IMR-90 (cell line): ENCODE measurements around the gene DIRAS2. TPM values are rescaled to one million over a fixed set of nuclear protein-coding genes. Genes with fewer than 3 reads are reported as not detected.

Source experiments
- ATAC-seq: fragments of 200-7000 bp; cut with Tn5 transposase; 2 replicates; pipeline ENCODE4 v1.9.1; 2020; ENCODE audit warnings: low read depth, mild to moderate bottlenecking, moderate library complexity
- BruUV-seq: library from RNA; stranded (reverse); fragments of 400-500 nt; replicated peaks from 2 replicates; lab custom pipeline; 2021; lab: Mats Ljungman, UMichigan
- CTCF ChIA-PET: fragments of 300-600 bp; formaldehyde crosslinking; extraction: SDS; loops from one replicate; lab custom pipeline; 2021; ENCODE audit warnings: antibody characterized with exemption; lab: Yijun Ruan, JAX
- POLR2A ChIA-PET: fragments of 300-600 bp; sonication (Branson Sonifier 250); formaldehyde crosslinking; loops from one replicate; lab custom pipeline; 2022; ENCODE audit warnings: antibody characterized with exemption; ENCODE audit not compliant: unreplicated experiment; lab: Charles Lee
- DNase-seq: peaks from one replicate; pipeline ENCODE4 v3.0.0; 2013
- H2AFZ ChIP-seq: replicated peaks from 2 replicates; pipeline ENCODE3; 2013; ENCODE audit warnings: low read length, mild to moderate bottlenecking; ENCODE audit not compliant: poor library complexity
- H2AK5ac ChIP-seq: 2 replicates; pipeline ENCODE4 v1.6.1; 2013; ENCODE audit warnings: low read depth, low read length, inconsistent platforms
- H2AK9ac ChIP-seq: replicated peaks from 2 replicates; pipeline ENCODE3; 2013; ENCODE audit warnings: mild to moderate bottlenecking, low read depth, low read length, moderate library complexity; ENCODE audit not compliant: poor library complexity
- H2BK120ac ChIP-seq: 2 replicates; pipeline ENCODE4 v1.6.1; 2013; ENCODE audit warnings: low read depth, low read length, inconsistent platforms
- H2BK15ac ChIP-seq: 3 replicates; pipeline ENCODE4 v1.6.1; 2013; ENCODE audit warnings: low read depth, low read length, inconsistent platforms
- H2BK20ac ChIP-seq: 2 replicates; pipeline ENCODE4 v1.6.1; 2013; ENCODE audit warnings: low read depth, mild to moderate bottlenecking, inconsistent platforms, low read length, moderate library complexity
- H2BK5ac ChIP-seq: 2 replicates; pipeline ENCODE4 v1.6.1; 2013; ENCODE audit warnings: mild to moderate bottlenecking, low read depth, low read length, inconsistent platforms; ENCODE audit not compliant: poor library complexity, severe bottlenecking
- H3K14ac ChIP-seq: replicated peaks from 2 replicates; pipeline ENCODE4 v1.6.1; 2013; ENCODE audit warnings: low read depth, low read length, inconsistent platforms
- H3K18ac ChIP-seq: 2 replicates; pipeline ENCODE4 v1.6.1; 2013; ENCODE audit warnings: low read depth, low read length, control low read depth
- H3K23ac ChIP-seq: 2 replicates; pipeline ENCODE4 v1.6.1; 2013; ENCODE audit warnings: low read depth, low read length, inconsistent platforms
- H3K27ac ChIP-seq: 2 replicates; pipeline ENCODE4 v1.5.1; 2013; ENCODE audit warnings: mild to moderate bottlenecking, control low read depth, low read length; ENCODE audit not compliant: insufficient read depth
- H3K27me3 ChIP-seq: 2 replicates; pipeline ENCODE4 v1.6.1; 2013; ENCODE audit warnings: low read length; ENCODE audit not compliant: control insufficient read depth, insufficient read depth
- H3K36me3 ChIP-seq: 2 replicates; pipeline ENCODE4 v1.6.1; 2013; ENCODE audit warnings: low read length, mixed read lengths; ENCODE audit not compliant: control insufficient read depth, insufficient read depth
- H3K4ac ChIP-seq: 2 replicates; pipeline ENCODE4 v1.6.1; 2013; ENCODE audit warnings: low read depth, low read length, inconsistent platforms
- H3K4me1 ChIP-seq: 2 replicates; pipeline ENCODE4 v1.6.1; 2013; ENCODE audit warnings: low read length, mixed read lengths; ENCODE audit not compliant: control insufficient read depth, insufficient read depth
- H3K4me2 ChIP-seq: 2 replicates; pipeline ENCODE4 v1.6.1; 2013; ENCODE audit warnings: low read depth, mild to moderate bottlenecking, control low read depth, low read length, moderate library complexity
- H3K4me3 ChIP-seq: 2 replicates; pipeline ENCODE4 v1.5.1; 2013; ENCODE audit warnings: low read depth, mild to moderate bottlenecking, control low read depth, low read length, moderate library complexity; ENCODE audit not compliant: insufficient read depth
- H3K56ac ChIP-seq: 2 replicates; pipeline ENCODE4 v1.6.1; 2013; ENCODE audit warnings: low read length, inconsistent platforms; ENCODE audit not compliant: insufficient read depth; ENCODE audit errors: extremely low read depth
- H3K79me1 ChIP-seq, 2 experiments: 2 replicates each; pipeline ENCODE4 v1.6.1; 2013; ENCODE audit warnings: low read length in 2 of 2, inconsistent platforms in 1 of 2, low read depth in 1 of 2
- H3K9ac ChIP-seq: 2 replicates; pipeline ENCODE4 v1.6.1; 2013; ENCODE audit warnings: low read depth, low read length, control low read depth
- H3K9me1 ChIP-seq: 2 replicates; pipeline ENCODE4 v1.6.1; 2013; ENCODE audit warnings: low read length, inconsistent platforms; ENCODE audit not compliant: insufficient read depth
- H3K9me3 ChIP-seq: 2 replicates; pipeline ENCODE4 v1.6.1; 2013; ENCODE audit warnings: low read length; ENCODE audit not compliant: control insufficient read depth, insufficient read depth
- H4K20me1 ChIP-seq: 2 replicates; pipeline ENCODE4 v1.6.1; 2013; ENCODE audit warnings: low read length, inconsistent platforms; ENCODE audit not compliant: insufficient read depth
- H4K5ac ChIP-seq: 2 replicates; pipeline ENCODE4 v1.6.1; 2013; ENCODE audit warnings: mild to moderate bottlenecking, low read depth, low read length, control low read depth
- H4K8ac ChIP-seq, 2 experiments: 2 replicates each; pipeline ENCODE4 v1.6.1; 2013; ENCODE audit warnings: low read depth in 2 of 2, low read length in 2 of 2, control low read depth in 1 of 2, inconsistent platforms in 1 of 2
- H4K91ac ChIP-seq: 2 replicates; pipeline ENCODE4 v1.6.1; 2013; ENCODE audit warnings: low read depth, low read length, inconsistent platforms; ENCODE audit not compliant: insufficient read depth
- BHLHE40 ChIP-seq: fragments of 150-350 bp; IDR thresholded peaks from 2 replicates; pipeline ENCODE4 v1.6.1; 2016; ENCODE audit warnings: mild to moderate bottlenecking, low read depth, low read length
- CEBPB ChIP-seq: IDR thresholded peaks from 2 replicates; pipeline ENCODE4 v1.6.1; 2012; ENCODE audit warnings: low read depth, low read length, improper control_type of control experiment
- CHD1 ChIP-seq: IDR thresholded peaks from 2 replicates; pipeline ENCODE4 v1.6.1; 2012; ENCODE audit warnings: low read depth, low read length, improper control_type of control experiment
- FOS ChIP-seq: fragments of 150-350 bp; IDR thresholded peaks from 2 replicates; pipeline ENCODE4 v1.6.1; 2016; ENCODE audit warnings: low read depth, low read length
- MAFK ChIP-seq: IDR thresholded peaks from 2 replicates; pipeline ENCODE4 v1.6.1; 2012; ENCODE audit warnings: low read depth, low read length, improper control_type of control experiment
- MAZ ChIP-seq: IDR thresholded peaks from 2 replicates; pipeline ENCODE4 v1.6.1; 2012; ENCODE audit warnings: low read depth, mild to moderate bottlenecking, low read length, improper control_type of control experiment, moderate library complexity, borderline replicate concordance
- MXI1 ChIP-seq: IDR thresholded peaks from 2 replicates; pipeline ENCODE4 v1.6.1; 2012; ENCODE audit warnings: low read depth, mild to moderate bottlenecking, low read length, moderate library complexity, borderline replicate concordance
- NFE2L2 ChIP-seq: fragments of 150-350 bp; IDR thresholded peaks from 2 replicates; pipeline ENCODE4 v1.6.1; 2016; ENCODE audit warnings: low read depth, mild to moderate bottlenecking, low read length
- POLR2A ChIP-seq: IDR thresholded peaks from 2 replicates; pipeline ENCODE4 v1.6.1; 2012; ENCODE audit warnings: mild to moderate bottlenecking, low read depth, low read length
- RAD21 ChIP-seq: IDR thresholded peaks from 2 replicates; pipeline ENCODE4 v1.6.1; 2012; ENCODE audit warnings: low read length, improper control_type of control experiment
- RCOR1 ChIP-seq: IDR thresholded peaks from 2 replicates; pipeline ENCODE4 v1.6.1; 2012; ENCODE audit warnings: mild to moderate bottlenecking, low read length, improper control_type of control experiment; ENCODE audit not compliant: insufficient replicate concordance
- RFX5 ChIP-seq: IDR thresholded peaks from 2 replicates; pipeline ENCODE4 v1.8.0; 2012; ENCODE audit warnings: low read depth, mild to moderate bottlenecking, low read length, moderate library complexity
- SMC3 ChIP-seq: fragments of 150-350 bp; IDR thresholded peaks from 2 replicates; pipeline ENCODE4 v1.6.1; 2016; ENCODE audit warnings: low read depth, mild to moderate bottlenecking, antibody characterized with exemption, low read length, moderate library complexity
- WGBS, 2 experiments: methylation state at CpG; one replicate each; pipeline versions ENCODE4 v1.1.5 to v1.1.7; 2013; ENCODE audit warnings: missing lambda C conversion rate in 2 of 2; ENCODE audit not compliant: insufficient read length in 1 of 2; ENCODE audit errors: extremely low coverage in 2 of 2; 5-methylcytosine and 5-hydroxymethylcytosine counted together
- dilution Hi-C: fragments of 300-500 bp; cut with HindIII; formaldehyde crosslinking; loops from one replicate; pipeline ENCODE4 v1.14.3; 2018; ENCODE audit warnings: low sequenced_read_pairs; ENCODE audit not compliant: unreplicated experiment
- in situ Hi-C: fragments of 300-500 bp; cut with MboI; formaldehyde crosslinking; loops from 3 replicates; pipeline ENCODE4 v1.14.3; 2019; ENCODE audit warnings: low sequenced_read_pairs, inconsistent platforms, mixed read lengths
- intact Hi-C: fragments of 100-400 bp; cut with micrococcal nuclease; formaldehyde crosslinking; loops from 2 replicates; pipeline ENCODE4 v1.10.0; 2022
- polyA plus RNA-seq, 3 experiments: library from polyadenylated mRNA; depleted of rRNA; stranded (reverse); fragments of >200 nt; gene quantifications; 2 replicates each; pipeline ENCODE4 v1.2.3, GENCODE V29; 2012; ENCODE audit warnings: low replicate concordance in 1 of 3
- total RNA-seq: library from RNA; depleted of rRNA; stranded (reverse); fragments of >200 nt; gene quantifications from 2 replicates; pipeline ENCODE4 v1.2.3, GENCODE V29; 2012
- TF ChIP-seq, protein P1 (sequence below): conservative IDR thresholded peaks from 2 replicates; pipeline ENCODE4 v1.5.1; 2012; ENCODE audit warnings: mild to moderate bottlenecking, low read depth, low read length, improper control_type of control experiment
- TF ChIP-seq, protein P2 (sequence below): fragments of 150-350 bp; IDR thresholded peaks from 2 replicates; pipeline ENCODE4 v1.6.1; 2016; ENCODE audit warnings: low read depth, mild to moderate bottlenecking, low read length, moderate library complexity, borderline replicate concordance
- TF ChIP-seq, protein P3 (sequence below): fragments of 150-350 bp; IDR thresholded peaks from 2 replicates; pipeline ENCODE4 v1.6.1; 2017; ENCODE audit warnings: mild to moderate bottlenecking, antibody characterized with exemption, low read length, low read depth

The DIRAS2 gene
- total and polyA plus RNA-seq, 2 of the 4 experiments (the other 2 are of a cell fraction) = not detected

DNA sequence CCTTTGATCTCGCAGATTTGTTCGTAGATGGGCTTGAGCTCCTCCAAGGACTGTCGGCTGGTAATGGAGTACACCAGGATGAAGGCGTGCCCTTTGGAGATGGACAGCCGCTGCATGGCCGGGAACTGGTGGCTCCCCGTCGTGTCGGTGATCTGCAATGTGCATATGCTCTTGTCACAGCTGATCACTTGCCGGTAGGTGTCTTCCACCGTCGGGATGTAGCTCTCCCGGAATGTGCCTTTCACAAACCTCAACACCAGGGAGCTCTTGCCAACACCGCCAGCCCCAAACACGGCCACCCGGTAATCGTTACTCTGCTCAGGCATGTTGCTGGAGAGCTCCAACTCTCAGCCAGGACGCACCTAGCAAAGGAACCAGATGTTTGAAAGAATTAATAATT is 29.1 kb downstream of the DIRAS2 start:
- Histone ChIP-seq H3K27me3 (no peaks in the 10 kb centered on the region; the same call in 1 of the 2 replicates), H2AFZ (no peak overlapping the region), H2BK5ac (no peak overlapping the region), H2BK15ac (no peak overlapping the region), H3K9ac (no peak overlapping the region), H3K36me3 (no peaks in the 10 kb centered on the region), H2BK20ac (no peak overlapping the region), H3K14ac (no peak overlapping the region), H3K23ac (no peak overlapping the region), H3K9me1 (no peaks in the 10 kb centered on the region), H3K18ac (no peak overlapping the region), H3K4me1 (no peaks in the 10 kb centered on the region), H3K9me3 (no peaks in the 10 kb centered on the region), H4K91ac (no peak overlapping the region), H3K56ac (no peak overlapping the region), H3K27ac (no peak overlapping the region), H4K20me1 (no peaks in the 10 kb centered on the region), H3K4me2 (no peak overlapping the region), H2AK5ac (no peak overlapping the region), H2BK120ac (no peak overlapping the region), H2AK9ac (no peak overlapping the region), H4K8ac (no peak overlapping the region), H3K4ac (no peak overlapping the region), H3K4me3 (no peak overlapping the region), H4K5ac (no peak overlapping the region), H3K79me1 (no peaks in the 10 kb centered on the region)
- TF ChIP-seq RAD21 (no peak), MAFK (no peak), FOS (no peak), BHLHE40 (no peak), POLR2A (no peak), NFE2L2 (no peak), MXI1 (no peak), CEBPB (no peak), RFX5 (no peak), CHD1 (no peak), SMC3 (no peak), MAZ (no peak), RCOR1 (no peak)
- TF ChIP-seq, protein P1, sequence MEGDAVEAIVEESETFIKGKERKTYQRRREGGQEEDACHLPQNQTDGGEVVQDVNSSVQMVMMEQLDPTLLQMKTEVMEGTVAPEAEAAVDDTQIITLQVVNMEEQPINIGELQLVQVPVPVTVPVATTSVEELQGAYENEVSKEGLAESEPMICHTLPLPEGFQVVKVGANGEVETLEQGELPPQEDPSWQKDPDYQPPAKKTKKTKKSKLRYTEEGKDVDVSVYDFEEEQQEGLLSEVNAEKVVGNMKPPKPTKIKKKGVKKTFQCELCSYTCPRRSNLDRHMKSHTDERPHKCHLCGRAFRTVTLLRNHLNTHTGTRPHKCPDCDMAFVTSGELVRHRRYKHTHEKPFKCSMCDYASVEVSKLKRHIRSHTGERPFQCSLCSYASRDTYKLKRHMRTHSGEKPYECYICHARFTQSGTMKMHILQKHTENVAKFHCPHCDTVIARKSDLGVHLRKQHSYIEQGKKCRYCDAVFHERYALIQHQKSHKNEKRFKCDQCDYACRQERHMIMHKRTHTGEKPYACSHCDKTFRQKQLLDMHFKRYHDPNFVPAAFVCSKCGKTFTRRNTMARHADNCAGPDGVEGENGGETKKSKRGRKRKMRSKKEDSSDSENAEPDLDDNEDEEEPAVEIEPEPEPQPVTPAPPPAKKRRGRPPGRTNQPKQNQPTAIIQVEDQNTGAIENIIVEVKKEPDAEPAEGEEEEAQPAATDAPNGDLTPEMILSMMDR = no peak
- TF ChIP-seq, protein P2, sequence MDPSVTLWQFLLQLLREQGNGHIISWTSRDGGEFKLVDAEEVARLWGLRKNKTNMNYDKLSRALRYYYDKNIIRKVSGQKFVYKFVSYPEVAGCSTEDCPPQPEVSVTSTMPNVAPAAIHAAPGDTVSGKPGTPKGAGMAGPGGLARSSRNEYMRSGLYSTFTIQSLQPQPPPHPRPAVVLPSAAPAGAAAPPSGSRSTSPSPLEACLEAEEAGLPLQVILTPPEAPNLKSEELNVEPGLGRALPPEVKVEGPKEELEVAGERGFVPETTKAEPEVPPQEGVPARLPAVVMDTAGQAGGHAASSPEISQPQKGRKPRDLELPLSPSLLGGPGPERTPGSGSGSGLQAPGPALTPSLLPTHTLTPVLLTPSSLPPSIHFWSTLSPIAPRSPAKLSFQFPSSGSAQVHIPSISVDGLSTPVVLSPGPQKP = no peak
- TF ChIP-seq, protein P3, sequence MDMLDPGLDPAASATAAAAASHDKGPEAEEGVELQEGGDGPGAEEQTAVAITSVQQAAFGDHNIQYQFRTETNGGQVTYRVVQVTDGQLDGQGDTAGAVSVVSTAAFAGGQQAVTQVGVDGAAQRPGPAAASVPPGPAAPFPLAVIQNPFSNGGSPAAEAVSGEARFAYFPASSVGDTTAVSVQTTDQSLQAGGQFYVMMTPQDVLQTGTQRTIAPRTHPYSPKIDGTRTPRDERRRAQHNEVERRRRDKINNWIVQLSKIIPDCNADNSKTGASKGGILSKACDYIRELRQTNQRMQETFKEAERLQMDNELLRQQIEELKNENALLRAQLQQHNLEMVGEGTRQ = no peak
- 82% methylated on average over 10 of the region's 18 CpGs; no CpG with 5 or more reads in 1 of the 2 experiments for WGBS, 2 experiments
- no TSS peak for BruUV-seq
- dilution Hi-C loops (no loop called here), in situ Hi-C loops (no loop called here), intact Hi-C loops (no loop called here)
- CTCF ChIA-PET = no interaction called here
- no peak for DNase-seq
- ATAC-seq = no peak
- POLR2A ChIA-PET = no interaction called here
